ENCODE data around the gene RAB11FIP2. TPM values are rescaled to one million over a fixed set of nuclear protein-coding genes. Genes with fewer than 3 reads are reported as not detected.

RAB11FIP2 gene
- total RNA-seq, 2 experiments from 2014 or later: 6.6 to 9.7 TPM

- intact Hi-C loops (cut with micrococcal nuclease): no loop called here
- Mint-ChIP-seq H3K36me3 (ENCODE audit: low read depth) (no peaks in the 10 kb centered on the region), H3K27me3 (peaks cover 18% of the 10 kb centered on the region), H3K9me3 (no peaks in the 10 kb centered on the region), H3K27ac (no peak overlapping the region), H3K4me3 (no peak overlapping the region), H3K4me1 (ENCODE audit: low read depth) (no peaks in the 10 kb centered on the region)
- ChIA-PET CTCF (no interaction called here), POLR2A (no interaction called here)
- TF ChIP-seq CTCF (IDR thresholded peaks at IDR 0.05): no peak
- DNase-seq (no peak), ATAC-seq (no peak)
Measured at GRCh38 chr10:117967149-117967650, 79.5 kb downstream of the RAB11FIP2 start.

DNA sequence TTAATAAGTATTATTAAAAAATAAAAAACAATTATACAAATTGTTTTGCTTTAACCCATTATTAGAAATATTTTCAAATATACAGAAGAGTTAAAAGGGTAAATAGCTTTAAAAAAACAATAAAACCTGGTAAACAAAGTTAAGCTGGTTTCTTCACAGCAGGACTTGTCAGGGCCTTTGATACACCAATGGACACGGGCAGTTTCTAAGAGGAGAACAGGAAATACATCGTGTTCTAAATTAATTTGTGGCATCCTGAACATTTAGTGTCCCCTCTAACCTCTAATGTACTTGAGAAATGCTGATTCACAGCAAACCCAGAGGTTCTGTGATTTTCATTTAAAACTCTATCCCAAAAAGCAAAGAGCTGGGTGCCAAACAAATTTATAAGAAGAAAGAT, 80.8 kb downstream of the RAB11FIP2 start:
- CTCF ChIA-PET: no interaction called here
- Mint-ChIP-seq H3K36me3 (ENCODE audit: low read depth) (no peaks in the 10 kb centered on the region), H3K4me1 (ENCODE audit: low read depth) (no peaks in the 10 kb centered on the region), H3K4me3 (no peak overlapping the region), H3K9me3 (no peaks in the 10 kb centered on the region), H3K27me3 (peaks cover 16% of the 10 kb centered on the region), H3K27ac (no peak overlapping the region)
- POLR2A ChIA-PET: interaction anchor here (0.6 kb wide), 1 partner anchor 13 kb away, joined by 3 read pairs; no protein-coding TSS in a partner anchor
- DNase-seq: no peak
- ATAC-seq: no peak
- TF ChIP-seq CTCF (IDR thresholded peaks at IDR 0.05): no peak
- intact Hi-C loops (cut with micrococcal nuclease): no loop called here

DNA sequence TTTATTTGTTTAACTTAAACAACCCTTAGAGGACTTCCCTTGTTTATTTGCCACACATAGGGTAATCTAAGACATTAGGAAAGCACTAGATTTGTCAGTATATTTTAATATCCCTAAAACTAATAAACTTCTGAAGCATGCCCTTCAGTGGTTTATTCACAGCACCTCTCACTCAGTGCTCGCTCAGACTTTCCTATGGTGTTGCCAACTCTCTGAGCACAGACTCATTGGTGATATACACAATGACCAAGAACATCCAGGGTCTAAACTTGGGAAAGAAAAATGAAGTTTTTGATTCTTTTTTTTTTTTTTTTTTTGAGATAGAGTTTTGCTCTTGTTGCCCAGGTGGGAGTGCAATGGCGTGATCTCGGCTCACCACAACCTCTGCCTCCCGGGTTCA, 82.2 kb downstream of the RAB11FIP2 start:
- H3K27me3 Mint-ChIP-seq: peaks cover 17% of the 10 kb centered on the region
- intact Hi-C loops (cut with micrococcal nuclease): no loop called here
- H3K27ac Mint-ChIP-seq: no peak overlapping the region
- H3K4me3 Mint-ChIP-seq: no peak overlapping the region
- H3K4me1 Mint-ChIP-seq (ENCODE audit: low read depth): no peaks in the 10 kb centered on the region
- DNase-seq: no peak
- TF ChIP-seq CTCF (IDR thresholded peaks at IDR 0.05): no peak
- CTCF ChIA-PET: no interaction called here
- no peaks in the 10 kb centered on the region for H3K36me3 Mint-ChIP-seq (ENCODE audit: low read depth)
- POLR2A ChIA-PET: no interaction called here
- ATAC-seq: no peak
- H3K9me3 Mint-ChIP-seq: no peaks in the 10 kb centered on the region

DNA sequence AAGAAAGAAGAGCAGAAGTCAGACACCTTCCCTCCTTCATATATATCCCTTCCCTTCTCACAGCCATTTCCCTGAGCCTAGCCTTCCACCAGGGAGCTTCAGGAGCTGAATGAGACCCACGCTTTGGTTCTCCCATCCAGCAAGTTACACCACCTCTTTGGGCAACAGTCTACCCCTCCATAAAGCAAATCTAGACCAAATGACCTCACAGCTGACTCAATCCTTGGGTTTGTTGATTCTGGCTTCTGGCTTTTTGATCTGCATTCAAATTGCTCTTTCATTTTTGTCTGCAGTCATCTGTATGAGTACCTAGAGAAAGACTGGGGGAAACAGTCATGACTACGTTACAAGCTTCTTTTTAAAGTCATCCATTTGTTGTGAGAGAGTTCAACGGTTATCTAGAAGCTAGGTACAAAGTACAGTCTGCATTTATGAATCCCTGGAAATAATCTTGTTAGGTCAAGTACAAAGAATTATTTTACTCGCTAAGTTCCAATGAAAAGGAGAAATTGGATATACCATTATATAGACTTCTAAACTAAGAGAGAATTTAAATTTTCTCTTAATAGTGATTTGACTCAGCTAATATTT, 86.3 kb downstream of the RAB11FIP2 start:
- Mint-ChIP-seq H3K27me3 (peaks cover 15% of the 10 kb centered on the region), H3K27ac (no peak overlapping the region), H3K36me3 (ENCODE audit: low read depth) (no peaks in the 10 kb centered on the region), H3K4me3 (no peak overlapping the region), H3K4me1 (ENCODE audit: low read depth) (no peaks in the 10 kb centered on the region), H3K9me3 (no peaks in the 10 kb centered on the region)
- CTCF ChIA-PET: no interaction called here
- no peak for TF ChIP-seq CTCF (IDR thresholded peaks at IDR 0.05)
- POLR2A ChIA-PET: no interaction called here
- no peak for ATAC-seq
- no peak for DNase-seq
- intact Hi-C loops (cut with micrococcal nuclease): no loop called here

DNA sequence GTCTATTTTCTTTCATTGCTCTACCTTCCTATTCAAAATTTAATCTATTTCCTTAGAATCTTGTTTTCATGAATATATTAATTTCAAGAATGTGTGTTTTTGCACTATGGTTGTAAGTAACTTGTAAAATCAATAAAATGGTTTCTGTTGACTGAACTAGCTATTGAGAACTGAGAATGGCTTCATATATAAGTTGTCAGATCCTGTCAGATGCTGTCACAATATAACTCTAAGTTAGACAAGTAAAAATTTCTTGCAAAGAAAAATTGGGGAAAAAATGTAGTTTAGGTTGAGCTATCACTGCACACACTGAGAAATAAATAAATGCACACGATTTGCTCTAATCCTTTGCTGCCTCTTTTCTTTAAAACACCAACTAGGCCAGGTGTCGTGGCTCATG, 89.8 kb downstream of the RAB11FIP2 start:
- no peak for DNase-seq
- no peak overlapping the region for H3K4me3 Mint-ChIP-seq
- no peaks in the 10 kb centered on the region for H3K9me3 Mint-ChIP-seq
- ATAC-seq: no peak
- intact Hi-C loops (cut with micrococcal nuclease): no loop called here
- H3K27me3 Mint-ChIP-seq: peaks cover 19% of the 10 kb centered on the region
- H3K4me1 Mint-ChIP-seq (ENCODE audit: low read depth): no peaks in the 10 kb centered on the region
- H3K36me3 Mint-ChIP-seq (ENCODE audit: low read depth): no peaks in the 10 kb centered on the region
- TF ChIP-seq CTCF (IDR thresholded peaks at IDR 0.05): no peak
- no peak overlapping the region for H3K27ac Mint-ChIP-seq
- ChIA-PET POLR2A (no interaction called here), CTCF (no interaction called here)

All from activated CD8-positive, alpha-beta T cell treated with anti-CD3 and anti-CD28 coated beads for 36 hours (primary cell).